Measurements from ENCODE around the gene PRKG1. TPM values are rescaled to one million over a fixed set of nuclear protein-coding genes. Genes with fewer than 3 reads are reported as not detected.

The PRKG1 gene
- total and polyA plus RNA-seq, 2 of the 8 experiments (the other 6 are each of a cell fraction or from before 2014, with no cell fraction given): 4.2 to 15.2 TPM

GRCh38 chr10:51028420-51028819 is 45.9 kb upstream of the PRKG1 start (continued):
- TF ChIP-seq BACH1 (IDR thresholded peaks at IDR 0.05; ENCODE audit: low read length): no peak

Measured in H1 (cell line).